ENCODE data around the gene KLHL35.

- TF ChIP-seq POLR2A (IDR thresholded peaks at IDR 0.05) = no peak
- TF ChIP-seq, protein P1, sequence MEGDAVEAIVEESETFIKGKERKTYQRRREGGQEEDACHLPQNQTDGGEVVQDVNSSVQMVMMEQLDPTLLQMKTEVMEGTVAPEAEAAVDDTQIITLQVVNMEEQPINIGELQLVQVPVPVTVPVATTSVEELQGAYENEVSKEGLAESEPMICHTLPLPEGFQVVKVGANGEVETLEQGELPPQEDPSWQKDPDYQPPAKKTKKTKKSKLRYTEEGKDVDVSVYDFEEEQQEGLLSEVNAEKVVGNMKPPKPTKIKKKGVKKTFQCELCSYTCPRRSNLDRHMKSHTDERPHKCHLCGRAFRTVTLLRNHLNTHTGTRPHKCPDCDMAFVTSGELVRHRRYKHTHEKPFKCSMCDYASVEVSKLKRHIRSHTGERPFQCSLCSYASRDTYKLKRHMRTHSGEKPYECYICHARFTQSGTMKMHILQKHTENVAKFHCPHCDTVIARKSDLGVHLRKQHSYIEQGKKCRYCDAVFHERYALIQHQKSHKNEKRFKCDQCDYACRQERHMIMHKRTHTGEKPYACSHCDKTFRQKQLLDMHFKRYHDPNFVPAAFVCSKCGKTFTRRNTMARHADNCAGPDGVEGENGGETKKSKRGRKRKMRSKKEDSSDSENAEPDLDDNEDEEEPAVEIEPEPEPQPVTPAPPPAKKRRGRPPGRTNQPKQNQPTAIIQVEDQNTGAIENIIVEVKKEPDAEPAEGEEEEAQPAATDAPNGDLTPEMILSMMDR (IDR thresholded peaks at IDR 0.05) = no peak
These were observed 8.8 kb upstream of the KLHL35 start for GRCh38 chr11:75441804-75442132.
